D721Med (cell line): ENCODE data around the gene PLCH1.

Experiments used
- DNase-seq: peaks from one replicate; pipeline ENCODE4 v3.0.0; 2011; ENCODE audit warnings: low spot score; ENCODE audit not compliant: insufficient read length
- FAIRE-seq: peaks from 2 replicates; lab custom pipeline; 2011; peaks lifted over from hg19 to GRCh38; lab: Jason Lieb, UNC
- CTCF ChIP-seq: IDR thresholded peaks from 2 replicates; pipeline ENCODE4 v1.5.1; 2012; ENCODE audit warnings: mild to moderate bottlenecking, control low read depth; ENCODE audit not compliant: insufficient read depth; ENCODE audit errors: missing control alignments

PLCH1 gene

GRCh38 chr3:155457591-155457990 is 287.3 kb downstream of the PLCH1 start:
- no peak for FAIRE-seq
- TF ChIP-seq CTCF, result no peak

GRCh38 chr3:155455765-155456164 is 289.1 kb downstream of the PLCH1 start:
- FAIRE-seq (no peak), DNase-seq (no peak)
- TF ChIP-seq CTCF, result no peak

More at GRCh38 chr3:155457591-155457990, 287.3 kb downstream of the PLCH1 start:
- DNase-seq, result no peak

- DNase-seq, result no peak
- FAIRE-seq, result no peak
- no peak for TF ChIP-seq CTCF
Observed at GRCh38 chr3:155453512-155453911, 291.4 kb downstream of the PLCH1 start.

GRCh38 chr3:155449613-155450267 is 295.1 kb downstream of the PLCH1 start:
- FAIRE-seq, result no peak
- no peak for DNase-seq
- no peak for TF ChIP-seq CTCF

- DNase-seq, result no peak
- FAIRE-seq, result no peak
- TF ChIP-seq CTCF, result no peak
Observed at GRCh38 chr3:155448531-155448930, 296.3 kb downstream of the PLCH1 start.

- TF ChIP-seq CTCF, result no peak
- DNase-seq (no peak), FAIRE-seq (no peak)
Observed at GRCh38 chr3:155446366-155446765, 298.5 kb downstream of the PLCH1 start.

- no peak for FAIRE-seq
- no peak for TF ChIP-seq CTCF
- DNase-seq, result no peak
Observed at GRCh38 chr3:155444771-155445170, 300.1 kb downstream of the PLCH1 start.
